ENCODE data around the gene FAM193B. TPM values are rescaled to one million over a fixed set of nuclear protein-coding genes. Genes with fewer than 3 reads are reported as not detected.
A peak's percentile ranks its signal among the peaks of the same experiment; 100 is the strongest.

The FAM193B gene
- total and polyA plus RNA-seq, 8 donors = 30.1 to 519 (median 45.0) TPM

DNA sequence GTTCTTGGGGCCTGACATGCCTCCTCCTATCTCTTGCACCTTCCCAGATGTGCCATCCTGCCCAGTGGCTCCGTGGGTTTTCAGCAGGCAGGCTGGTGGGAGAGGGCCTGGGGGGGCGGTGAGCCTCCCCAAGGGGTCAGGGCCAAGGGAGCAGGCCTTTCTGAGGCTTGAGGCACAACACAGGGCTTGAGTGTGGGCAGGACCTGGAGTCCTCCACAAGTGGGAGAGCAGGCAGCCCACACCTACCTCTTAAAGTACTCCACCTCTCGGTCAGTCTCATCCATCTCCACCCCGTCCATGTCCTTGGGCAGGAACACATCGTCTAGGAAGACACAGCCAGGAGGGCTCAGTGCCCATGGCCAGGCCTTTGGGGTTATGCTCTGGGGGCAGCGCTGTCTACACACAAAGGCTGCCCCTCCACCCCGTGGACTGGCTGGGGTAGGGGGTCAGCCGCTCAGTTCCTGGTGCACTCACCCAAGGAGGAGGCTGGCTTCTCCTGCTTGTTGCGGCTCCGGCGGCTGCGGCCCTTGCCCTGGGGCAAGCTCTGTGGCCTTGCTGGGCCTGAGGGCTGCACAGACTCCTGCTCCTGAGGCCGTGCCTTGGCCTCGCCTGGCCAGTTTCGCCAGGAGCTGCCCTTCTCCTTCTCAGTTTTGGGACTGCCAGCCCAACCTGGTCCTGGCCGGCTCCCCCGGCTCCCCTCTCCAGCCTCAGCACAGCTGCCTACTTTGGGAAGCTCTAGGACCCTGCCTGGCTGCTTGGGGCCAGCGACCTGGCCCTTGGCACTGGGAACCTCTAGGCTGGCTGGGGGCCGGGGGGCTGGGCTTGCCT, 30.4 kb downstream of the FAM193B start:
- Histone ChIP-seq H3K36me3 (peaks cover 3 to 63% (median 8%) of the 10 kb centered on the region in 3 donors), H3K4me3 (no peak overlapping the region), H3K4me1 (no peaks in the 10 kb centered on the region), H3K27ac (no peak overlapping the region), H3K27me3 (no peaks in the 10 kb centered on the region), H3K9me3 (no peaks in the 10 kb centered on the region)
- FAIRE-seq (no peak), ATAC-seq (no peak), DNase-seq (peak in 1 of 6 donors; percentile 72)
- intact Hi-C loops (cut with DNase I) = no loop called here
- WGBS, 2 donors = 97% methylated on average over 19 of the region's 19 CpGs
- TF ChIP-seq, protein P1, sequence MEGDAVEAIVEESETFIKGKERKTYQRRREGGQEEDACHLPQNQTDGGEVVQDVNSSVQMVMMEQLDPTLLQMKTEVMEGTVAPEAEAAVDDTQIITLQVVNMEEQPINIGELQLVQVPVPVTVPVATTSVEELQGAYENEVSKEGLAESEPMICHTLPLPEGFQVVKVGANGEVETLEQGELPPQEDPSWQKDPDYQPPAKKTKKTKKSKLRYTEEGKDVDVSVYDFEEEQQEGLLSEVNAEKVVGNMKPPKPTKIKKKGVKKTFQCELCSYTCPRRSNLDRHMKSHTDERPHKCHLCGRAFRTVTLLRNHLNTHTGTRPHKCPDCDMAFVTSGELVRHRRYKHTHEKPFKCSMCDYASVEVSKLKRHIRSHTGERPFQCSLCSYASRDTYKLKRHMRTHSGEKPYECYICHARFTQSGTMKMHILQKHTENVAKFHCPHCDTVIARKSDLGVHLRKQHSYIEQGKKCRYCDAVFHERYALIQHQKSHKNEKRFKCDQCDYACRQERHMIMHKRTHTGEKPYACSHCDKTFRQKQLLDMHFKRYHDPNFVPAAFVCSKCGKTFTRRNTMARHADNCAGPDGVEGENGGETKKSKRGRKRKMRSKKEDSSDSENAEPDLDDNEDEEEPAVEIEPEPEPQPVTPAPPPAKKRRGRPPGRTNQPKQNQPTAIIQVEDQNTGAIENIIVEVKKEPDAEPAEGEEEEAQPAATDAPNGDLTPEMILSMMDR (IDR thresholded peaks at IDR 0.05) = no peak

DNA sequence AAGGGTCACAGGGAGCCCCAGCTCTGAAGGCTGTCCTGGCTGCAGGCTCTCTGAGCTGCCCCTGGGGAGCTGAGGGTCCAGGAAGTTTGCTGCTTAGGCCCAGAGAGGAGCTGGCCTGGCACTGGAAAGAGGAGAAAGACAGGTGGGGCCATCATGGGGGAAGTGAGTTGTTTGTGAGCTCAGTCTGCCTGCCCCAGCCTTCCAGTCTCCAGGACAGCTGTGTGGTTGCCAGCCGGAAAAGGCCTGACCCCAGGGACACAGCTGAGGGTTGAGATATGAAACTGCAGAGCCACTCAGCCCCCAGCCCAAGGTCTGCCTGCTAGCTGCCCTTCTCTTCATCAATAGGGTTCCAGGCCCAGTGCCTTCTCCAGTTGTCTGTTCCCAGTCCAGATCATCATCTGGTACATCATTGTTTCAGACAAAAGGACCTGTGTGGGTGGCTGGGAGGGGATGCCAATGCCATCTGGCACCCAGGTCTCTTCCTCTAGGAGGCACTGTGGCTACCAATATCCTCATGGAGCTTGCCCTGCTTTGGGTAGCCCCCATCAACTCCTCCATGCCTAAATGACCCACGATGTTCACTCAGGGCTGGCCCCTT, 33.3 kb downstream of the FAM193B start:
- FAIRE-seq (no peak), DNase-seq (peak in 1 of 6 donors; percentile 35), ATAC-seq (no peak)
- no peaks in the 10 kb centered on the region for H3K9me3 ChIP-seq
- peaks cover 0 to 2% (median under 1%) of the 10 kb centered on the region in 3 donors for H3K4me1 ChIP-seq
- H3K27me3 ChIP-seq = no peaks in the 10 kb centered on the region
- intact Hi-C loops (cut with DNase I) = no loop called here
- no peak overlapping the region for H3K27ac ChIP-seq
- no peak overlapping the region for H3K4me3 ChIP-seq
- TF ChIP-seq, protein P1 (IDR thresholded peaks at IDR 0.05) = no peak
- 77 to 78% methylated on average over 2 of the region's 2 CpGs for WGBS, 2 donors
- H3K36me3 ChIP-seq = peaks cover 0 to 40% (median 3%) of the 10 kb centered on the region in 3 donors

DNA sequence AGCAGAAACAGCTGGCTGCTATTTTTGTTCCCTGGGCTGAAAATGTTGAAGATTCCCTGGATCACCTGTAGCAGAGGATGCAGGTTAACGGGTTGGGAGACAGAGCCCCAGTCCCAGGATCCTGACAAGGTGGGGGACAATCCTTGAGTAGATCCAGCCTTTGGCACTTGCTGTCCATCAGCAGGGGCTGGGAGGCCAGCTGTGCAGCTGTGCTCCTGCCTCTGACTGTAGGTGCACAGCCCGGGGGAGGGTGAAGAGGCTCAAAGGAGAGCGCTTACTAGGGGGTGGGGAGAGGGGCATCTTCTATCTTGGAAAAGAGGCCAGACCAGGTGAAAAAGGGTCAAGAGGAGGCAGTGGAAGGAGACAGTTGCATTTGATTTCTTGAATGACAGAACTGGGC, 34.1 kb downstream of the FAM193B start:
- no peak overlapping the region for H3K4me3 ChIP-seq
- H3K9me3 ChIP-seq = no peaks in the 10 kb centered on the region
- peaks cover 0 to 32% (median 3%) of the 10 kb centered on the region in 3 donors for H3K36me3 ChIP-seq
- peak in 1 of 6 donors; percentile 34 for DNase-seq
- no peak for ATAC-seq
- no peak overlapping the region for H3K27ac ChIP-seq
- TF ChIP-seq, protein P1 (IDR thresholded peaks at IDR 0.05) = no peak
- H3K4me1 ChIP-seq = peaks cover 0 to 9% (median 4%) of the 10 kb centered on the region in 3 donors
- FAIRE-seq = no peak
- no peaks in the 10 kb centered on the region for H3K27me3 ChIP-seq
- intact Hi-C loops (cut with DNase I) = no loop called here
- WGBS, 2 donors = 87 to 90% methylated on average over 3 of the region's 3 CpGs

DNA sequence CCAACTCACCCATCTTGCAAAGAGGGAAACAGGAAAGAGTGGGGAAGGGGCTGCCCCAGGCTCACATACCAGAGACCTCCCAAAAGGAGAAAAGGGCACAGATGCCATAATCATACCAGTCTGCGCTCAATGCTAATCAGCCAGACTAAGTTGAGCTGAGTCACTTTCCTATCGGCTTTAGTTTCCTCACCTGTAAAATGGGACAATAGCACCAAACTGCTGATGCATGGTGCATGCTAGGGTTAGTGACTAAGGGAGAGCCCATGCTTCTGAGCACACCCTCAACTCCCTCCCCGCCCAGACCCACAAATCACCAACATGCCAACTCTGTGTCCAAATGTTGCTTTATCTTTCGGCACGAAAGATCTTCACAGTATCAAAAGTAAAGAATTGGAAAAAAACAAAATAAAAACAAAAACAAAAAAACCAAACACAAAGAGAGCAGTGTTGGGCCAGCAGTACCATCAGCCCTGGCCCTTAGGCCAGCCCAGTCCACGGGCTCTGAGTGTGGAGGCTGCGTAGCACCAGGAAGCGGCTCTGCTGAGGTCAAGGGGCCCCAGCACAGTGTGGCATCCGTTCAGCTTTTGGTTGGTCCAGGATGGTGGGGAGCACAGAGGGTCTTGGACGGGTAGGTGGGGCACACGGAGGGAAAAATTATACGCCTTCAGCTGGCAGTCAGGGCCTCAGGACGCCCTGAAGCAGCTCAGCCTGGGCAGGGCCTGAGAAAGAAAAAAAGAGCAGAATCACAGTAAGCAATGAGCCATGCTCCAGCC, 34.7 kb downstream of the FAM193B start:
- FAIRE-seq = no peak
- H3K4me1 ChIP-seq = peaks cover 0 to 11% (median 4%) of the 10 kb centered on the region in 3 donors
- intact Hi-C loops (cut with DNase I) = no loop called here
- no peaks in the 10 kb centered on the region for H3K27me3 ChIP-seq
- H3K4me3 ChIP-seq = no peak overlapping the region
- no peaks in the 10 kb centered on the region for H3K9me3 ChIP-seq
- WGBS, 2 donors = 80 to 83% methylated on average over 13 of the region's 13 CpGs
- peak in 1 of 6 donors; percentile 27 for DNase-seq
- peaks cover 0 to 26% (median 3%) of the 10 kb centered on the region in 3 donors for H3K36me3 ChIP-seq
- ATAC-seq = no peak
- no peak overlapping the region for H3K27ac ChIP-seq
- TF ChIP-seq, protein P1 (IDR thresholded peaks at IDR 0.05) = no peak
